Esophagus squamous epithelium (tissue), 4 donors: ENCODE measurements around the gene POMT2.

Experiments
- CTCF ChIP-seq, 6 experiments: fragments of 450-650 bp in 4 of 6; fragments of 200-600 bp in 2 of 6; sonication (generic) in 2 of 6; IDR thresholded peaks; one replicate each; pipeline ENCODE4 v1.5.1; 2016 to 2019; ENCODE audit warnings: antibody characterized with exemption in 6 of 6, mild to moderate bottlenecking in 4 of 6, moderate library complexity in 4 of 6
- POLR2A ChIP-seq, 4 donors: fragments of 450-650 bp; IDR thresholded peaks; one replicate each; pipeline ENCODE4 v1.6.1; 2017; ENCODE audit warnings: antibody characterized with exemption in 4 of 4, mild to moderate bottlenecking in 4 of 4, moderate library complexity in 3 of 4

- TF ChIP-seq CTCF (IDR thresholded peaks at IDR 0.05) (no peak), POLR2A (IDR thresholded peaks at IDR 0.05) (no peak)
Measured at GRCh38 chr14:77250927-77251326, 69.8 kb downstream of the POMT2 start.
